ENCODE results near the gene COQ3.
"Not testable (repeated sequence)": the region's sequence is repeated elsewhere in the genome, so short reads cannot be mapped to it uniquely, and the experiment has no call there.

Gene COQ3

GRCh38 chr6:99378636-99379035, 15.4 kb downstream of the COQ3 start:
- DNase-seq: no peak

GRCh38 chr6:99369533-99369932, 24.5 kb downstream of the COQ3 start:
- DNase-seq: no peak

DNA sequence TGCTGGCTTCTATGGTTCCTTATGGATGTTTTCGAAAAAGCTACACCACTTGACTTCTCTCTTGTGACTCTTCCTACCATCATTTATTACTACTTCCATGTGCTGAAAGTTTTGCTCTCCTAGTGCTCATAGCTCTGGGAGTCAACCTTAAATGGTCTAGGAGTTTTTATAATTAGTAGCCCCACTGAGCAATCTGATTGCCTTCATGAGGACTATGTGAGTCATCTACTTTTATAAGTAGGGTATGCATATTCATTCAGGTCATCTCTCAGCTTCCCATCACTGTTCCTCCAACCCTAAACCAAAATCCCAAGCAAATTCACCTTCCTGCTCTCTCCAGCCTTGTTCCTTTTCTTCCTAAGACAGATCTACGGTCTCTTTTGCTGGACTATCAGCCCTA, 27.1 kb downstream of the COQ3 start:
- DNase-seq: no peak

DNA sequence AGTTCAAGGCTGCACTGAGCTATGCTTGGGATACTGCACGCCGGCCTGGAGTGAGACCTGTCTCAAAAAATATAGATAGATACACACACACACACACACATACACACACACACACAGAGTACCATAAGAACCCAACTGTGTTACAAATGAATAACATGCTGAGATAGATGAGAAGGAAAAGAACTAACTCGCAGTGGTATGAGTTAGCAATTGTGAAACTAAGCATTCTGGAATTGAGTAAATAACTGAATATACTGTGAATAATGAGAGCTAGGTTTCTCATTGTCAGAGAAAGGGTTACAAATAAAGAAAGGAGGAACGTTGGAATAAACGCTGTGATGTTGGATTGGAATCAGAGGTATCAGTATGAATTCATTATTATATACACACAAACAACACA, 30.0 kb downstream of the COQ3 start:
- DNase-seq: no peak

- no peak for DNase-seq
Measured at GRCh38 chr6:99362678-99363268, 31.2 kb downstream of the COQ3 start.

GRCh38 chr6:99359800-99360199, 34.2 kb downstream of the COQ3 start:
- DNase-seq: no peak

- DNase-seq: no peak
Measured at GRCh38 chr6:99356641-99357040, 37.4 kb downstream of the COQ3 start.

GRCh38 chr6:99354983-99355382, 39.0 kb downstream of the COQ3 start:
- no peak for DNase-seq

DNA sequence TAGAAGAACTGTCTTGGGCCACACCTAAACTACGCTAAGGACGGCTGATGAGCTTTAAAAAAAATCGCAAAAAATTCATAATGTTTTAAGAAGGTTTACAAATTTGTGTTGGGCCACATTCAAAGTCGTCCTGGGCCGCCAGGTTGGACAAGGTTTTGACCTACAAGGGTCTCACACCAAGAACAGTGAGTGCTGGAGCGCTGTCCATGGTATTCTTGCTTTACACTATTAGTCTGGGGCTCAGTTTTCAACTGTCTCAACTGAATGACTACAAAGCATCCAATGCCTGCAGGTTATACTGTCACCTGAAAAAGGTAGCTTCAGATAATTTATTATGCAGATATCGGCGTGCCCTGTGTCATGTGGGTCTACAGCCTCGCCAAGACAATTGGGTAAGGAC, 40.9 kb downstream of the COQ3 start:
- no peak for DNase-seq

GRCh38 chr6:99350573-99350972, 43.4 kb downstream of the COQ3 start:
- no peak for DNase-seq

DNA sequence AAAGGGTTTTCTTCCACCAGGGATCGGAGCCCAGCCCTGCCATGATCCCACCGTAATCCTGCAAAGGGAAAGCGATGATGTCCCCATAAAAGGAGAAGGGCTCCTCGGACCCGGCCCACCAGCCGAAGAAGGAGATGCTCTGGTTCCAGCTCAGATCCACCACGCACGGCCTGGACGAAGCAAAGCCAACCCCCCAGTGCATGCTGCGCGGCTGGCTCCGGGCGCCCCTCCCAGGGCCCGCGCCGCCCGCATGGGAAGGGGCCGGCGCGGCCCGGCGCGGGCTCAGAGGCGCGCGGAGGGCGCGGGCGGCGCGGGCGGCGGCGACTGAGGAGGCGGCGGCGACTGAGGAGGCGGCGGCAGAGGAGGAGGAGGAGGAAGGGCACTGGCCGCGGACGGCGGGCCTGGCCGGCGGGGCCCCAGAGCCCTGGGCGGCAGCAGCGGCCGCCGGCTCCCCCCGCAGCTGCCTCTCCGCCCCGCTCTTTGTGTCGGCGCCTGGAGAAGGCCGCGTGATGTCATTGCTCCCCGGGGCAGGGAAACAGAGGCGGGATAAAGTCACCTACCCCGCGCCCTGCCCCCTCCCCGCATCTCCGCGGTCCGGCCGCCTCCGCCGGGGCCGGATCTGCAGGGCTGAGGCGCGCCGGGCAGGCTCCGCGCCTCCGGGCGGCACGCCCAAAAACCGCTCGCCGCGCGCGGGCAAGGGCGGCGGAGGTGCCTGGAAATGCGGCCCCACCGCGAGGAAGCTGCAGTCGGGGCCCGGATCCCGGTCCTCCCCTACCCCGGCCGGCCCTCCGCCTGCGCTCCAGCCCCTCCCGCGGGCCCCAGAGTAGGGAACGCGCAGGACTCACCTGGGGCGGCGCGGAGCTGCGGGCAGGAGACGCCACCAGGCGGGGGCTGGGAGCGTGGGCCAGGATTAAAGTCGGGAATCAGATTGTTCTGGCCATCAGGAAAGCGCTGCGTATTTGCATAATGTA, 44.5 kb downstream of the COQ3 start, which contains the start of gene FAXC:
Gene FAXC (minus strand): TSS at position 504 of the 971 bp plus-strand sequence. CDS start 302 bp downstream, at position 202.
- DNase-seq: no peak

GRCh38 chr6:99348288-99349170, 45.5 kb downstream of the COQ3 start:
- DNase-seq: no peak

- DNase-seq: no peak
Measured at GRCh38 chr6:99347804-99348203, 46.2 kb downstream of the COQ3 start.

- no peak for DNase-seq
Measured at GRCh38 chr6:99346595-99346994, 47.4 kb downstream of the COQ3 start.

- DNase-seq: no peak
Measured at GRCh38 chr6:99345164-99345563, 48.8 kb downstream of the COQ3 start.

GRCh38 chr6:99344289-99344688, 49.7 kb downstream of the COQ3 start:
- DNase-seq: no peak

DNA sequence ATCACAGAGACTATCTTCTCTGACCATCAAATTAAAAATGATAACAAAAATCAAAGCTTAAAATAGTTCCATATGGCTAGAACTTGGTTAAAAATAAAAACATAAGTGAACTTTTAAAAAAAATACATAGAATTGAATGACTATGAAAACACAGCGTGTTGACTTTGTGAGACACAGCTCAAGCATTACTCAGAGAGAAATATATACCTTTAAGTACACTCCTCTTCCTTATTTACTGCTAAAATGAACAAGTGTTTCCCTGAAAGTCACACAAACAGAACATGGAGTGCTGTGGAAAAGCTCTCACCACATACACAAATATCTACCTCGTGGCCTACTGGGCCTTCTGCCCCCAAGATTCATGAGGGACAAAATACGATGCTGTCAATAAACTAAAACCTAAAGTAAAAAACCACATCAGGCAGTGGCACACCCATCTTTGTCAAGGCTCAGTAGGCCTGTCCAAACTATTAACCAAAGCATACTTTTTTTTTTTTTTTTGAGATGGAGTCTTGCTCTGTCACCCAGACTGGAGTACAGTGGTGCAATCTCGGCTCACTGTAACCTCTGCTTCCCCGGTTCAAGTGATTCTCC, 52.0 kb downstream of the COQ3 start:
- no peak for DNase-seq

GRCh38 chr6:99338188-99338587, 55.8 kb downstream of the COQ3 start:
- no peak for DNase-seq

DNA sequence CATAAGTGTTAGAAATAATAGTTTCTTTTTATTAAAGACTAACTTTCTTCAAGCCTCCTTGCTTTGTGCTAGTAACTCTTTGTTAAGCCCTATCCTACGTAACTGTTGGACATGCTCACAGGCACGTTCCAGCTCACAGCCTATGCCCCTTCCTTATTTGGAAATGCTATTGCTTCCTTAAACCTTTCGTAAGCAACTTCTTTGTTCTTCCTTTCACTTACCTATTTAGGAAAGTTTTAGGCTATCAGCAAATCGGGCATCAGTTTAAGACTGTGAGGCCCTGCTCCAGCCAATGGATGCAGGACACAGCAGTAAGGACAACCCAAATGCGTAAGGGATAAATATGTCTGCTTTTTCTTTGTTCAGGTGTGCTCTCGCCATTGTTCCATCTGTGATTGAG, 58.7 kb downstream of the COQ3 start:
- DNase-seq: not testable (repeated sequence)

DNA sequence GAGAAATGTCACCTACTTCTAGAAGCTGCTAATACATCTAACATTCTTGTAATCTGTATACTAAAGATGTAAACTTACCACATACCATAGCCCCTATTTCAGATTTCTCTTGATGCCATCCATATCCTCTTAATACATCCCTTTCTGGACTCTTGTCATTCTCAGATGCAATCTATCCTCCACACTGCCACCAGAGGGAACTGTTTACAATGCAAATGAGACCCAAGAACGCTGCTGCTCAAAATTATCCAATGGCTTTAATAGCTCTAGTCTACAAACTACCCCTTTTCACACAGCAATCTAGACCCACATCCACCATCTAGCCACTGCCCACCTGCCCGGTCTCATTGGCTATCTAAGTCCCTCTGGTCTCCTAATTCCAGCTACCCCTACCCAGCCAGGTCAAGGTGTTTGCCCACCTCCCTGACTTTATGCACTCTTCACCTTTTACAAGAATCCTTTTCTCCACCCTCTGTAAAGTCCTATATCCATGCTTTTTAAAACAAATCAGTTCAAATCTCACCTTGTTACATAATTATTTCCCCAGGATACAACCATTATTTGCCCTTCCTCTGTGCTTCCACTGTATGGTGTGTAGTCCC, 59.4 kb downstream of the COQ3 start:
- no peak for DNase-seq

DNA sequence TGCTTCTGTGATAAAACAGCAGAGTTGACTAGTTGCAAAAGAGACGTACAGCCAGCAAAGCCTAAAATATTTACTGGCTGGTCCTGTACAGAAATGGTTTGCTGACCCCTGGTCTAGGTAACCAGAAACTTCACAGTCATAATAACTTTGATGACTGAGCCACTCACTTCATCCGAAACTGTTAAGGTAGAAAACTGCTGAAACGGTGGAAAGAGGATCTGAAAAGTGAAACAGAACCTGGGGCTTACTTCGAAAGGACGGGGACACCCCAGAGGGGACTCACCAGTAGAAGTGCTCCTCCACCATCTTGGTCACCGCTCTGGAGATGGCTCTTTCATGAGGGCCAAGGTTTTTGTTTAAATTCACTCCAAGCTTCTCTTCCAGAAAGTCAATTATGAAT, 60.9 kb downstream of the COQ3 start:
- DNase-seq: no peak

- no peak for DNase-seq
Measured at GRCh38 chr6:99331531-99331930, 62.5 kb downstream of the COQ3 start.

All from NCI-H1417 treated with DMSO at 0.1 percent for 48 hours (cell line).